ENCODE data around the gene FARP1. TPM values are rescaled to one million over a fixed set of nuclear protein-coding genes. Genes with fewer than 3 reads are reported as not detected.

Gene FARP1
- total RNA-seq (2014; rRNA removed; shearing (Covaris generic)) (not detected in 2 replicates), total RNA-seq (2022) (not detected in 2 replicates), Bru-seq, nascent RNA (percentile 3 among the genes with signal in this experiment), BruChase-seq, experiment 1, labeled RNA remaining after a 6-hour chase (percentile 3 among the genes with signal in this experiment), BruChase-seq, experiment 2, labeled RNA remaining after a 2-hour chase (percentile 5 among the genes with signal in this experiment)
- long read RNA-seq, partial matches to known transcripts, result 0 of 1 reads
- long read RNA-seq, other reads (novel, unspliced or antisense), result 1 of 1 reads

- Histone ChIP-seq H3K9me3 (ENCODE audit: low read length) (no peaks in the 10 kb centered on the region), H3K4me3 (ENCODE audit: low read depth, low read length, poor library complexity, severe bottlenecking) (no peak within 1 kb of the TSS), H3K79me2 (ENCODE audit: insufficient read depth, low read depth, low read length) (no peaks in the 10 kb centered on the region), H4K20me1 (ENCODE audit: insufficient read depth, low read length) (no peaks in the 10 kb centered on the region), H3K36me3 (ENCODE audit: insufficient read depth, low read length) (no peaks in the 10 kb centered on the region), H3K27ac (ENCODE audit: low read depth, low read length, poor library complexity, severe bottlenecking) (no peak within 1 kb of the TSS), H2AFZ (ENCODE audit: low read length) (no peak within 1 kb of the TSS), H3K4me1 (ENCODE audit: insufficient read depth, low read length, poor library complexity, severe bottlenecking) (no peaks in the 10 kb centered on the region), H3K4me2 (ENCODE audit: low read length) (no peak within 1 kb of the TSS), H3K9me2 (ENCODE audit: insufficient read depth, low read length) (no peaks in the 10 kb centered on the region)
- DNase-seq (ENCODE audit: low spot score), result no peak
- ChIA-PET CTCF (ENCODE audit: unreplicated experiment) (no interaction called here), POLR2A (no interaction called here)
- TF ChIP-seq EZH2phosphoT487 (IDR thresholded peaks at IDR 0.05; ENCODE audit: borderline replicate concordance, low read depth, low read length), result no peak
- TF ChIP-seq CTCF (conservative IDR thresholded peaks at IDR 0.05; ENCODE audit: low read length), result no peak
- no TSS peak for BruUV-seq (replicated peaks)
- intact Hi-C loops (cut with micrococcal nuclease; ENCODE audit: unreplicated experiment), result no loop called here
These were observed at the start of gene FARP1 for GRCh38 chr13:98142380-98143156. Gene FARP1, plus strand, starts transcription at chr13:98143094. Its CDS starts 70,149 bp downstream, at chr13:98213243.

GRCh38 chr13:98094678-98095266 lies 48.1 kb upstream of the FARP1 start:
- no peaks in the 10 kb centered on the region for H3K9me3 ChIP-seq (ENCODE audit: low read length)
- no peaks in the 10 kb centered on the region for H4K20me1 ChIP-seq (ENCODE audit: insufficient read depth, low read length)
- no peak overlapping the region for H3K4me3 ChIP-seq (ENCODE audit: low read depth, low read length, poor library complexity, severe bottlenecking)
- intact Hi-C loops (cut with micrococcal nuclease; ENCODE audit: unreplicated experiment), result no loop called here
- H3K4me2 ChIP-seq (ENCODE audit: low read length), result no peak overlapping the region
- H3K36me3 ChIP-seq (ENCODE audit: insufficient read depth, low read length), result no peaks in the 10 kb centered on the region
- POLR2A ChIA-PET, result no interaction called here
- H3K4me1 ChIP-seq (ENCODE audit: insufficient read depth, low read length, poor library complexity, severe bottlenecking), result no peaks in the 10 kb centered on the region
- no peak overlapping the region for H2AFZ ChIP-seq (ENCODE audit: low read length)
- H3K79me2 ChIP-seq (ENCODE audit: insufficient read depth, low read depth, low read length), result no peaks in the 10 kb centered on the region
- TF ChIP-seq CTCF (conservative IDR thresholded peaks at IDR 0.05; ENCODE audit: low read length) (no peak), EZH2phosphoT487 (IDR thresholded peaks at IDR 0.05; ENCODE audit: borderline replicate concordance, low read depth, low read length) (no peak)
- no peaks in the 10 kb centered on the region for H3K9me2 ChIP-seq (ENCODE audit: insufficient read depth, low read length)
- BruUV-seq (replicated peaks), result no TSS peak
- CTCF ChIA-PET (ENCODE audit: unreplicated experiment), result no interaction called here
- DNase-seq (ENCODE audit: low spot score), result no peak
- no peak overlapping the region for H3K27ac ChIP-seq (ENCODE audit: low read depth, low read length, poor library complexity, severe bottlenecking)
